ENCODE results near the gene KCND2. TPM values are rescaled to one million over a fixed set of nuclear protein-coding genes. Genes with fewer than 3 reads are reported as not detected.

Gene KCND2
- total and polyA plus RNA-seq, 8 donors: 0.21 to 1.9 (median 0.63) TPM

GRCh38 chr7:120472892-120473291, 199.9 kb downstream of the KCND2 start:
- ATAC-seq (no peak), DNase-seq (no peak)
- Histone ChIP-seq H3K4me3 (no peak overlapping the region), H3K9me3 (no peaks in the 10 kb centered on the region), H3K4me1 (no peaks in the 10 kb centered on the region), H3K27me3 (no peaks in the 10 kb centered on the region), H3K27ac (no peak overlapping the region), H3K36me3 (no peaks in the 10 kb centered on the region)
- TF ChIP-seq, protein P1, sequence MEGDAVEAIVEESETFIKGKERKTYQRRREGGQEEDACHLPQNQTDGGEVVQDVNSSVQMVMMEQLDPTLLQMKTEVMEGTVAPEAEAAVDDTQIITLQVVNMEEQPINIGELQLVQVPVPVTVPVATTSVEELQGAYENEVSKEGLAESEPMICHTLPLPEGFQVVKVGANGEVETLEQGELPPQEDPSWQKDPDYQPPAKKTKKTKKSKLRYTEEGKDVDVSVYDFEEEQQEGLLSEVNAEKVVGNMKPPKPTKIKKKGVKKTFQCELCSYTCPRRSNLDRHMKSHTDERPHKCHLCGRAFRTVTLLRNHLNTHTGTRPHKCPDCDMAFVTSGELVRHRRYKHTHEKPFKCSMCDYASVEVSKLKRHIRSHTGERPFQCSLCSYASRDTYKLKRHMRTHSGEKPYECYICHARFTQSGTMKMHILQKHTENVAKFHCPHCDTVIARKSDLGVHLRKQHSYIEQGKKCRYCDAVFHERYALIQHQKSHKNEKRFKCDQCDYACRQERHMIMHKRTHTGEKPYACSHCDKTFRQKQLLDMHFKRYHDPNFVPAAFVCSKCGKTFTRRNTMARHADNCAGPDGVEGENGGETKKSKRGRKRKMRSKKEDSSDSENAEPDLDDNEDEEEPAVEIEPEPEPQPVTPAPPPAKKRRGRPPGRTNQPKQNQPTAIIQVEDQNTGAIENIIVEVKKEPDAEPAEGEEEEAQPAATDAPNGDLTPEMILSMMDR (IDR thresholded peaks at IDR 0.05): no peak
- intact Hi-C loops (cut with DNase I): no loop called here

- Histone ChIP-seq H3K27ac (no peak overlapping the region), H3K27me3 (no peaks in the 10 kb centered on the region), H3K4me3 (no peak overlapping the region), H3K4me1 (no peaks in the 10 kb centered on the region), H3K9me3 (no peaks in the 10 kb centered on the region), H3K36me3 (no peaks in the 10 kb centered on the region)
- TF ChIP-seq, protein P1 (IDR thresholded peaks at IDR 0.05): no peak
- intact Hi-C loops (cut with DNase I): no loop called here
- ATAC-seq (no peak), DNase-seq (no peak)
These were observed 200.4 kb downstream of the KCND2 start for GRCh38 chr7:120473352-120473751.

- intact Hi-C loops (cut with DNase I): no loop called here
- Histone ChIP-seq H3K4me3 (no peak overlapping the region), H3K36me3 (no peaks in the 10 kb centered on the region), H3K27me3 (no peaks in the 10 kb centered on the region), H3K9me3 (no peaks in the 10 kb centered on the region), H3K4me1 (no peaks in the 10 kb centered on the region), H3K27ac (no peak overlapping the region)
- DNase-seq (no peak), ATAC-seq (no peak)
- TF ChIP-seq, protein P1 (IDR thresholded peaks at IDR 0.05): no peak
These were observed 203.0 kb downstream of the KCND2 start for GRCh38 chr7:120475994-120476393.

GRCh38 chr7:120480472-120480871, 207.5 kb downstream of the KCND2 start:
- H3K27ac ChIP-seq: no peak overlapping the region
- no peaks in the 10 kb centered on the region for H3K4me1 ChIP-seq
- DNase-seq (no peak), ATAC-seq (no peak)
- no peaks in the 10 kb centered on the region for H3K27me3 ChIP-seq
- no peaks in the 10 kb centered on the region for H3K36me3 ChIP-seq
- TF ChIP-seq, protein P1 (IDR thresholded peaks at IDR 0.05): no peak
- no peaks in the 10 kb centered on the region for H3K9me3 ChIP-seq
- no peak overlapping the region for H3K4me3 ChIP-seq
- intact Hi-C loops (cut with DNase I): no loop called here

DNA sequence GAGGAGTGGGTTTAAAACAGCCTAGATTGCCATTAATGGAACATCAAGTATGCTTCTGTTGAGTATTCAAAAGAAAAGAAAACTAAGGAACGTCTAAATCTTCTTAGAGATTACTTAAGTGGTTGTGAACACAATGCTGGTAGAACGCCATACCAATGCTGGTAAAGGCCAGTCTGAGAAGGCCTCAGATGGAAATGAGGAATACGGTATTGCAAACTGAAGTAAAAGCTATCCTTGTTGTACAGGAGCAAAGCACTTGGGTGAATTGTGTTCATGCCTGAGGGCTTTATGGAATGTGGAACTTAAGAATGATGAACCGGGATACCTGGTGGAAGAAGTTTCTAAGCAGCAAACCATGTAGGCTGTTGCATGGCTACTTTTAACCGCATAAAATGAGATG, 208.0 kb downstream of the KCND2 start:
- DNase-seq (no peak), ATAC-seq (peak; percentile 69)
- Histone ChIP-seq H3K27me3 (no peaks in the 10 kb centered on the region), H3K4me1 (no peaks in the 10 kb centered on the region), H3K4me3 (no peak overlapping the region), H3K9me3 (no peaks in the 10 kb centered on the region), H3K36me3 (no peaks in the 10 kb centered on the region), H3K27ac (no peak overlapping the region)
- TF ChIP-seq, protein P1 (IDR thresholded peaks at IDR 0.05): no peak
- intact Hi-C loops (cut with DNase I): no loop called here
